Measurements from ENCODE around the gene DNAH1.

DNAH1 gene

DNA sequence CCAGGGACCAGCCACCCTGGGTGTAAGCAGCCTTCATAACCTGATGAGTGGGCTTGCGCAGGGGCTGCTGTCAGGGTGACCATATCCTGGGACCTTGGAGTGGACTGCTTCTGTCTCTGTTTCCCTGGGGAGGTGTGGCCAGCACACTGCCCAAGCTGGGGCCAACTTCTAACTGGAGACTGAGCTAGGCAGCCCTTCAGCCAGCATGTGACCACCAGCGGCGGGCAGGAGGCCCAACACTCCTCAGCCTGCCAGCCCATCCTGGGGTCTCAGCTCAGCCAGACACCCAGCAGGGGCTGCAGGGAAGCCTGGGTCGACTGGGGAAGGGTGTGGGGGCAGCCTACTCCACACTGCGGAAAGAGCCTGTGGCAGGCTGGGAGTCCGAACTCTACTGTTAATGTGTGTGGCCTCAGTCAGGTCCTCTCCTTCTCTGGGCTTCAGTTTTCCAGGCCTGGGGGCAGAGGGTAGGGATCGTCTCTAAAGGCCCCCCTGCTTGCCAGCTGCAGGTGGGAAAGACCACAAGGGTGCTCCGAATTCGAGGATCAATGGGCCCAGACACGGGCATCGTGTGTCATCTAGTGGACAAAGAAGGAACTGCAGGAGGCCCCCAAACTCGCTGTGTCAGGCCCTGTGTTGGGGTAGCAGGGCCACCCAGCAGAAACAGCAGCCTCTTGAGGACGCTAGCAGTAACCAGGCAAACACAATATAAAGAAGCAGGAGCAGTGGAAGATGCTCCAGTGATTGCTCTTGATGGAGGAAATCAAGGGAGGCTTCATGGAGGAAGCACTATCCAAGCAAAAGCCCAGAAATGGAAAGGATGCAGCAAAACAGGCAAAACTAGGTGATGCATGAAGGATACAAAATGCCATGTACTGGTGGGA, 130.8 kb downstream of the DNAH1 start:
- peak; percentile 45 for DNase-seq (ENCODE audit: low spot score)

DNA sequence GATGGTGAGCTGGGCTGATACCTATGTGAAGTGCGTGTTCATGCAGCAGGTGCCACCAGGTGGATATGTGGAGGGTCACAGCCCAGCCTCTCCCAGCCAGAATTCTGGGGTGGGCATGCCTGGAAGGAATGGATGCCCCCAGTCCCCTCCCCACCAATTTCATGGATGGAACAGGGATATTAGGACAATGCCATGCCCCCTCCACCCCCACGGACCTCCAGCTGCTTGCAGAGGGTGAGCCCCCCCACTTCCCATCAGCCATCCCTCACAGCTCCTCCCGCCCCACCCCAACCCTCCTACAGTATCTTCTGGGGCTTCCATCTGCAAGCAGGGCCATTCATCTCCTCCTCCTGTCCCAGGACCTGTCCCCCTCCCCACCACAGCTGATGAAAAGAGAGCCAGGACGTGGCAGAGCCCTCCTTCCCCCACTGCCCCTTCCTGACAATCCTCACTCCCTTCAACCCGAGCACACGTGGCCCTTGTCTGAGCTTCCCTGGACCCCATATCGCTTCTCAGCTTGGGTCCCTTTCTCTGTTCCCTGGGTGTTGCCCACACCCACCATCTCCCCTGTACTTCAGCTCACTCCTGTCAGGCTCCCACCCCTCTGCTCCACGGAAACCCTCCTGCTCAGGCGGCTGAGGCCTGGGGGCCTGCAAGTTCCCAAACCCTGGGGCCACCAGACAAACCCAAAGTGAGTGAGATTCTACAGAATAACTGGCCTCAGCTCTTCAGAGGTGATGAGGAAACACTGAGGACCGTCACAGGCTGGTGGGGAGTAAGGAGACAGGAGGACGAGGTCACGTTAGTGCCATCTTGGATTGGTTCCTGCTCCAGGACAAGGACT, 131.6 kb downstream of the DNAH1 start:
- DNase-seq (ENCODE audit: low spot score) = no peak

Data from kidney tubule cell (primary cell).